Measurements from ENCODE around the gene PPP1R13L. TPM values are rescaled to one million over a fixed set of nuclear protein-coding genes. Genes with fewer than 3 reads are reported as not detected.

Gene PPP1R13L
- total RNA-seq, 1 donor from 2014 or later: 15.2 TPM

DNA sequence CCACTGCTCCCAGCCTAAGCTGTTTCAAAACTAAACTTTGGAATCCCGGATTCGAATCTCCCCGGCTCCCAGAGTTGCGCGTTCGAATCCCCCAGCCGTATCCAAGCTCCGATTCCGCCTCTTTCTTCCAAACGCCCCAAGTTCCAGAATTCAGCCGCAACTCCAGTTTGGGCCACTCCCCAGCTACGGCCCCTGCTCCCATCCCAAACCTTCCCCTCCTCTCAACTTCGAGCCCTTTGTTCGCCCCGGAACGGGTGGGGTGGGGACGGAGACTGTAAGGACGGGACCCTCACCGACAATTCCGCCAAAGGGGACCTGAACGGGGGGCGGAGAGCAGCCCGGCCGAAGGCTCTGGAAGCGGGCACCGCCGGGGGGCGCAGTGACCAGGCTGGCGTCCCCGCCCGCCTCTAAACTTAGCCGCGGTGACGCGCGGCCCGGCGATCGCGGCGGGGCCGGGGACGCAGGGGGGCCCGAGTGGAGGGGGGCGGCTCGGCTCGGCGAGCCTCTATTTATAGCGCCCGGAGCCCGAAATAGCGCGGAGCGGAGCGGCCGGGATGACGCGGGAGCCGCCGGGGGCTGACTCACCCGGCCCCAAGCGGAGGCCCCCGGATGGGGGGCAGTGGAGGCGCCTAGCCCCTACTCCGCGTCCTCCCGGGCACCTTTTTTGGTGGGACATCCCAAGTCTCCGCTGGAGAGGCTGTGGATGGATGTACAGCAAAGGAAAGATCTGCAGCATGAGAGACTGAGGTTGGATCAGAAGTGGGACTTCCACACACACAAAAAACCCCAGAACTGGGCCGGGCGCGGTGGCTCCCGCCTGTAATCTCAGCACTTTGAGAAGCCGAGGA, 23.7 kb upstream of the PPP1R13L start:
- TF ChIP-seq, protein P1, sequence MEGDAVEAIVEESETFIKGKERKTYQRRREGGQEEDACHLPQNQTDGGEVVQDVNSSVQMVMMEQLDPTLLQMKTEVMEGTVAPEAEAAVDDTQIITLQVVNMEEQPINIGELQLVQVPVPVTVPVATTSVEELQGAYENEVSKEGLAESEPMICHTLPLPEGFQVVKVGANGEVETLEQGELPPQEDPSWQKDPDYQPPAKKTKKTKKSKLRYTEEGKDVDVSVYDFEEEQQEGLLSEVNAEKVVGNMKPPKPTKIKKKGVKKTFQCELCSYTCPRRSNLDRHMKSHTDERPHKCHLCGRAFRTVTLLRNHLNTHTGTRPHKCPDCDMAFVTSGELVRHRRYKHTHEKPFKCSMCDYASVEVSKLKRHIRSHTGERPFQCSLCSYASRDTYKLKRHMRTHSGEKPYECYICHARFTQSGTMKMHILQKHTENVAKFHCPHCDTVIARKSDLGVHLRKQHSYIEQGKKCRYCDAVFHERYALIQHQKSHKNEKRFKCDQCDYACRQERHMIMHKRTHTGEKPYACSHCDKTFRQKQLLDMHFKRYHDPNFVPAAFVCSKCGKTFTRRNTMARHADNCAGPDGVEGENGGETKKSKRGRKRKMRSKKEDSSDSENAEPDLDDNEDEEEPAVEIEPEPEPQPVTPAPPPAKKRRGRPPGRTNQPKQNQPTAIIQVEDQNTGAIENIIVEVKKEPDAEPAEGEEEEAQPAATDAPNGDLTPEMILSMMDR (conservative IDR thresholded peaks at IDR 0.05; ENCODE audit: low read depth, low read length): peak; percentile 48
- H3K4me3 ChIP-seq (ENCODE audit: low read depth, low read length): peak overlapping the region; percentile 54
- no peak for DNase-seq (ENCODE audit: low read depth)

DNA sequence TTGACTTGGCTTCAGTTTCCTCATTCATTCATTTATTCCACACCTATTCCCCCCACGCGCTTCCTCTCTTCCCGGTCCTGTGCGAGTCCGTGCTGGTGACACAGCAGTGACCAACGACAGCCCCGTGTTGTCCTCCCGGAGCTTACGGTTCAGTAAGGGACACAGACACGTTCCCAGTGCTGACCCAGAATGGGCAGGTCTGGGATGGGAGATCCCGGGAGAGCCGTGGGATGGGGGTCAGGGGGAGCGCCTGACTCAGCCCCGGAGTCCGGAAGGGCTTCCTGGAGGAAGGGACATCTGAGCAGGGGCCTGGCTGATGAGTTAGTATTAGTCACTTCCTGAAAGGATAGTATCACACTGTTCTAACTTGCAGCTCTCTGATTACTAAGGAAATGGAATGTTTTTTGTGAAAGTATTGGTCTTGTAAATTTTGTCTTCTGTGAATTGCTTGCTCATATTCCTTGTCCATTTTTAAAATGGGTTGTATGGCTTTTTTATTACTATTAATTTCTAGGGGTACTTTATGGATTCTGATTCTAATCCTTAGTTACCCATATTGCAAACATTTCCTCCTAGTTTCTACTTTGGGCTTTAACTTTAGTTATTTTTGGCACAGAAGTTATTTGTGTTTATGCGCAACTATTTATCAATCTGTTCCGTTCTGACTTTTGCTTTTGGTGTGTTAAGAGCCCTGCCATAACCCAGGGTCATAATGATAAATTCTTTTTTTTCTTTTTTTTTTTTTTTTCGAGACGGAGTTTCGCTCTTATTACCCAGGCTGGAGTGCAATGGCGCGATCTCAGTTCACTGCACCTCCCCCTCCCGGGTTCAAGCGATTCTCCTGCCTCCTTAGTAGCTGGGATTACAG, 19.6 kb upstream of the PPP1R13L start:
- peak overlapping the region; percentile 87 for H3K4me3 ChIP-seq (ENCODE audit: low read depth, low read length)
- TF ChIP-seq, protein P1 (conservative IDR thresholded peaks at IDR 0.05; ENCODE audit: low read depth, low read length): no peak
- peak; percentile 66 for DNase-seq (ENCODE audit: low read depth)

DNA sequence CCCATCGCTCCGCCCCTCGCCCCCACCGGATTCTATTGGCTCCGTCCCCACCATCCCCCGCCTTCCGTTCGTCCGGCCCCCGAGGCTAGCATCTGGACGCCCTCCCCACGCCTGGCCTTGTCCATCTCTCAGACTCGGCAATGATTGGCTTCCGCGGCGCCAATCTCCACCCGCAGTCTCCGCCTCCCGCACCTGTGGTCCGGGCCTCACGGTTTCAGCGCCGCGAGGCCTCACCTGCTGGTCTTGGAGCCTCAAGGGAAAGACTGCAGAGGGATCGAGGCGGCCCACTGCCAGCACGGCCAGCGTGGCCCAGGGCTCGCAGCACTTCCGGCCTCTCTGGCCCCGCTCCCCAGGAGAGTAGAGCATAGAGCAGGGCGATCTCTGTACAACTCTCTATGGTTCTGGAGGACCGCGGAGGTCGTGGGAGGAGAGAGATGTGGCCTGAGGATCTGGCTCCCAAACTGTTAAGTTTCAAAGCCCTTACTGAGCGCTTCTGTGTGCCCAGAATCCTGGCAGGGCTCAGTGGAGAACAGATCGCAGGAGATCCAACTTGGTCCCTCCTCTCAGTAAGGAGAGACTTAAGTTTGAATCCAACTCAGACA, 18.8 kb upstream of the PPP1R13L start, which contains the start of gene ERCC1:
TSS of gene ERCC1 (minus strand) at position 329 of the 602 bp plus-strand sequence. CDS start 543 bp downstream, outside the sequence.
- DNase-seq (ENCODE audit: low read depth): peak; percentile 61
- TF ChIP-seq, protein P1 (conservative IDR thresholded peaks at IDR 0.05; ENCODE audit: low read depth, low read length): no peak
- H3K4me3 ChIP-seq (ENCODE audit: low read depth, low read length): peak within 1 kb of the TSS; percentile 87

- peak overlapping the region; percentile 87 for H3K4me3 ChIP-seq (ENCODE audit: low read depth, low read length)
- TF ChIP-seq, protein P1 (conservative IDR thresholded peaks at IDR 0.05; ENCODE audit: low read depth, low read length): no peak
- DNase-seq (ENCODE audit: low read depth): no peak
Measured at GRCh38 chr19:45423033-45423588, 18.2 kb upstream of the PPP1R13L start.

- no peak overlapping the region for H3K4me3 ChIP-seq (ENCODE audit: low read depth, low read length)
- no peak for DNase-seq (ENCODE audit: low read depth)
- TF ChIP-seq, protein P1 (conservative IDR thresholded peaks at IDR 0.05; ENCODE audit: low read depth, low read length): no peak
Measured at GRCh38 chr19:45421947-45422498, 17.2 kb upstream of the PPP1R13L start.

DNA sequence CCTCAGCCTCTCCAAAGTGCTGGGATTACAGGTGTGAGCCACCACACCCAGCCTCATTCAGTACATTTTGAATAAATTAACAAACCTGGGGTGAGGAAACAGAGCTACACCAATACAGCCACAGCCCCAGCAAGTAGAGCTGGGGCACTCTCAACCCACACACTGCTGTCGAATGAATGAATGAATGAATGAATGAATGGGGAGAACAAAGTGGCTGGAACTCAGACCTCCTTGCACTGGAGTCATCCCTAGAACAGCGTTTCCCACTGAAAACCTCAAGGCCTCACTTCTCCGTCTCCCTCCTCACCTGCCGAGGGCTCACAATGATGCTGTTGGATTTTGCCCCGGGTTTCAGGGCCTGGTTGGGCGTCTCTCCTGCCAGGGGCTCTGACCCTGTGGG, 16.0 kb upstream of the PPP1R13L start:
- no peak overlapping the region for H3K4me3 ChIP-seq (ENCODE audit: low read depth, low read length)
- DNase-seq (ENCODE audit: low read depth): no peak
- TF ChIP-seq, protein P1 (conservative IDR thresholded peaks at IDR 0.05; ENCODE audit: low read depth, low read length): no peak

Data from epithelial cell of proximal tubule (primary cell).